ENCODE results near the gene EFCAB6.
A peak's percentile ranks its signal among the peaks of the same experiment; 100 is the strongest.

EFCAB6 gene

GRCh38 chr22:43812149-43812842, at the start of gene EFCAB6:
EFCAB6 (minus strand) TSS chr22:43812305; CDS start chr22:43782318, 29,987 bp downstream.
- DNase-seq = peak; percentile 95

- no peak for DNase-seq
Observed at GRCh38 chr22:43861529-43861928, 49.4 kb upstream of the EFCAB6 start.

GRCh38 chr22:43860831-43861230, 48.7 kb upstream of the EFCAB6 start:
- DNase-seq = no peak

GRCh38 chr22:43860126-43860525, 48.0 kb upstream of the EFCAB6 start:
- no peak for DNase-seq

GRCh38 chr22:43859621-43860020, 47.5 kb upstream of the EFCAB6 start:
- DNase-seq = no peak

GRCh38 chr22:43859176-43859575, 47.1 kb upstream of the EFCAB6 start:
- DNase-seq = no peak

GRCh38 chr22:43858156-43858895, 46.2 kb upstream of the EFCAB6 start:
- no peak for DNase-seq

GRCh38 chr22:43857367-43857766, 45.3 kb upstream of the EFCAB6 start:
- no peak for DNase-seq

- DNase-seq = no peak
Observed at GRCh38 chr22:43855431-43855830, 43.3 kb upstream of the EFCAB6 start.

GRCh38 chr22:43854786-43855271, 42.7 kb upstream of the EFCAB6 start:
- no peak for DNase-seq

GRCh38 chr22:43854121-43854785, 42.1 kb upstream of the EFCAB6 start:
- DNase-seq = no peak

GRCh38 chr22:43853328-43853931, 41.3 kb upstream of the EFCAB6 start:
- no peak for DNase-seq

GRCh38 chr22:43852573-43853327, 40.6 kb upstream of the EFCAB6 start:
- DNase-seq = no peak

- DNase-seq = no peak
Observed at GRCh38 chr22:43851979-43852307, 39.8 kb upstream of the EFCAB6 start.

- DNase-seq = no peak
Observed at GRCh38 chr22:43851058-43851978, 39.2 kb upstream of the EFCAB6 start.

- DNase-seq = no peak
Observed at GRCh38 chr22:43850529-43850928, 38.4 kb upstream of the EFCAB6 start.

GRCh38 chr22:43849731-43850130, 37.6 kb upstream of the EFCAB6 start:
- no peak for DNase-seq

GRCh38 chr22:43848366-43849171, 36.5 kb upstream of the EFCAB6 start:
- DNase-seq = no peak

GRCh38 chr22:43847376-43848289, 35.5 kb upstream of the EFCAB6 start:
- DNase-seq = peak; percentile 25
